Sigmoid colon (tissue), 4 donors: ENCODE measurements around the gene HLF.
A peak's percentile ranks its signal among the peaks of the same experiment; 100 is the strongest.

Source experiments
- CTCF ChIP-seq, 4 experiments: fragments of 450-650 bp in 3 of 4; fragments of 200-600 bp in 1 of 4; IDR thresholded peaks; one replicate each; pipeline ENCODE4 v1.5.1; 2016 to 2019; ENCODE audit warnings: antibody characterized with exemption in 4 of 4, mild to moderate bottlenecking in 3 of 4, moderate library complexity in 2 of 4
- EP300 ChIP-seq, 4 donors: sonication (generic); formaldehyde crosslinking; IDR thresholded peaks; one replicate each; pipeline ENCODE4 v1.6.1; 2017; ENCODE audit warnings: antibody characterized with exemption in 4 of 4
- POLR2A ChIP-seq, 2 donors: fragments of 450-650 bp; IDR thresholded peaks; one replicate each; pipeline ENCODE4 v1.6.1; 2016; ENCODE audit warnings: antibody characterized with exemption in 2 of 2, mild to moderate bottlenecking in 2 of 2, moderate library complexity in 2 of 2
- POLR2AphosphoS5 ChIP-seq, 4 donors: sonication (generic); formaldehyde crosslinking; IDR thresholded peaks; one replicate each; pipeline ENCODE4 v1.6.1; 2017; ENCODE audit warnings: antibody characterized with exemption in 4 of 4

- TF ChIP-seq CTCF (IDR thresholded peaks at IDR 0.05) (peak; percentile 77 to 88 (median 78)), POLR2AphosphoS5 (IDR thresholded peaks at IDR 0.05) (peak in 1 of 4 donors; percentile 25), POLR2A (IDR thresholded peaks at IDR 0.05) (no peak), EP300 (IDR thresholded peaks at IDR 0.05) (no peak)
These were observed 30.8 kb downstream of the HLF start for GRCh38 chr17:55295411-55296170.
